A549 (cell line): ENCODE measurements around the gene MAOB. TPM values are rescaled to one million over a fixed set of nuclear protein-coding genes. Genes with fewer than 3 reads are reported as not detected.

Experiments used
- ATAC-seq, 2 experiments: fragments of 200-7000 bp in 1 of 2; fragments of >200 bp in 1 of 2; cut with Nextera tagmentation in 1 of 2; cut with Tn5 transposase in 1 of 2; 3 replicates each; pipeline versions ENCODE4 v1.8.0 to v1.9.1; 2018 to 2020; ENCODE audit warnings: mild to moderate bottlenecking in 1 of 2, moderate library complexity in 1 of 2
- CTCF ChIA-PET: fragments of 300-600 bp; sonication (Branson Sonifier 250); formaldehyde crosslinking; extraction: SDS; loops from one replicate; lab custom pipeline; 2021; ENCODE audit warnings: antibody characterized with exemption, inconsistent platforms; lab: Yijun Ruan, JAX
- POLR2A ChIA-PET: fragments of 350-600 bp; formaldehyde crosslinking; extraction: SDS; loops from one replicate; lab custom pipeline; 2021; ENCODE audit warnings: antibody characterized with exemption, inconsistent platforms; lab: Yijun Ruan, JAX
- DNase-seq, 2 experiments: peaks; one replicate each; pipeline versions ENCODE4 v3.0.0 to v3.0.0-alpha.2; 2011 to 2016; ENCODE audit warnings: low read depth in 1 of 2, low spot score in 1 of 2
- FAIRE-seq: peaks from 2 replicates; lab custom pipeline; 2011; peaks lifted over from hg19 to GRCh38; lab: Jason Lieb, UNC
- H3K27ac ChIP-seq, 2 experiments: fragments of >200 bp; sonication (Bioruptor Twin); formaldehyde crosslinking; 3 replicates each; pipeline ENCODE4 v1.5.1; 2016 to 2017
- H3K4me1 ChIP-seq: fragments of >200 bp; sonication (Bioruptor Twin); formaldehyde crosslinking; 3 replicates; pipeline ENCODE4 v1.6.1; 2016
- H3K4me2 ChIP-seq: fragments of >200 bp; sonication (Bioruptor Twin); formaldehyde crosslinking; 3 replicates; pipeline ENCODE4 v1.6.1; 2016
- H3K4me3 ChIP-seq: fragments of >200 bp; sonication (Bioruptor Twin); formaldehyde crosslinking; 3 replicates; pipeline ENCODE4 v1.5.1; 2016
- H3K9me3 ChIP-seq: fragments of >200 bp; sonication (Bioruptor Twin); formaldehyde crosslinking; 3 replicates; pipeline ENCODE4 v1.6.1; 2016
- CBX8 ChIP-seq: fragments of 200-600 bp; sonication (generic); IDR thresholded peaks from 2 replicates; pipeline ENCODE4 v1.6.1; 2016
- CTCF ChIP-seq: fragments of >200 bp; sonication (Bioruptor Twin); formaldehyde crosslinking; IDR thresholded peaks from 3 replicates; pipeline ENCODE4 v1.5.1; 2016
- EHF ChIP-seq: fragments of 250-450 bp; sonication (Bioruptor Pico); IDR thresholded peaks from 2 replicates; pipeline ENCODE4 v1.5.0; 2020; ENCODE audit warnings: mild to moderate bottlenecking
- EHMT2 ChIP-seq: fragments of 200-600 bp; sonication (generic); IDR thresholded peaks from 2 replicates; pipeline ENCODE4 v1.6.1; 2016; ENCODE audit warnings: antibody characterized with exemption, low read depth, mild to moderate bottlenecking, moderate library complexity
- FOSB ChIP-seq: fragments of 250-450 bp; sonication (Bioruptor Pico); IDR thresholded peaks from 2 replicates; pipeline ENCODE4 v1.5.0; 2020; ENCODE audit warnings: mild to moderate bottlenecking, moderate library complexity
- HDAC2 ChIP-seq: fragments of 200-600 bp; sonication (generic); IDR thresholded peaks from 2 replicates; pipeline ENCODE4 v1.6.1; 2016
- HES2 ChIP-seq: fragments of >200 bp; sonication (Bioruptor Twin); formaldehyde crosslinking; IDR thresholded peaks from 2 replicates; pipeline ENCODE4 v1.6.1; 2016
- HOXA7 ChIP-seq: fragments of 250-450 bp; sonication (Bioruptor Pico); IDR thresholded peaks from 2 replicates; pipeline ENCODE4 v1.5.0; 2020; ENCODE audit warnings: mild to moderate bottlenecking, moderate library complexity
- KDM1A ChIP-seq: fragments of 200-600 bp; sonication (generic); IDR thresholded peaks from 2 replicates; pipeline ENCODE4 v1.6.1; 2016; ENCODE audit warnings: low read depth, mild to moderate bottlenecking
- MAX ChIP-seq: IDR thresholded peaks from 2 replicates; pipeline ENCODE4 v1.6.1; 2012
- MYC ChIP-seq: IDR thresholded peaks from 2 replicates; pipeline ENCODE4 v1.6.1; 2012; ENCODE audit warnings: mild to moderate bottlenecking, inconsistent platforms, low read length, improper control_type of control experiment, borderline replicate concordance
- NR3C1 ChIP-seq: fragments of >200 bp; sonication (Bioruptor Twin); formaldehyde crosslinking; IDR thresholded peaks from 3 replicates; pipeline ENCODE4 v1.6.1; 2017
- PHF8 ChIP-seq: fragments of 200-600 bp; sonication (generic); IDR thresholded peaks from 2 replicates; pipeline ENCODE4 v1.6.1; 2016; ENCODE audit warnings: low read depth, mild to moderate bottlenecking, antibody characterized with exemption, moderate library complexity, borderline replicate concordance
- RAD21 ChIP-seq, 2 experiments: fragments of >200 bp in 1 of 2; sonication (Bioruptor Twin) in 1 of 2; formaldehyde crosslinking in 1 of 2; IDR thresholded peaks in 1 of 2; conservative IDR thresholded peaks in 1 of 2; 2 replicates in 1 of 2; 3 replicates in 1 of 2; pipeline ENCODE4 v1.6.1; 2012 to 2018; ENCODE audit warnings: inconsistent platforms in 1 of 2
- SMC3 ChIP-seq: fragments of >200 bp; sonication (Bioruptor Twin); formaldehyde crosslinking; IDR thresholded peaks from 3 replicates; pipeline ENCODE4 v1.6.1; 2018; ENCODE audit warnings: inconsistent platforms
- TFCP2L1 ChIP-seq: fragments of 250-450 bp; sonication (Bioruptor Pico); IDR thresholded peaks from 2 replicates; pipeline ENCODE4 v1.5.0; 2021; ENCODE audit warnings: mild to moderate bottlenecking
- TP53 ChIP-seq: fragments of 250-450 bp; sonication (Bioruptor Pico); IDR thresholded peaks from 2 replicates; pipeline ENCODE4 v1.5.0; 2021; ENCODE audit warnings: mild to moderate bottlenecking, moderate library complexity
- WGBS: methylation state at CpG from one replicate; pipeline ENCODE4 v1.1.6; 2017; ENCODE audit errors: missing lambda C conversion rate; 5-methylcytosine and 5-hydroxymethylcytosine counted together
- polyA plus RNA-seq, 4 experiments: library from polyadenylated mRNA; depleted of rRNA in 3 of 4; stranded (reverse); fragments of >200 nt; fragmentation: RNase III in 1 of 4; extraction: RNeasy Plus Mini Kit Qiagen cat#74134 plus additional on column Dnase treatment in 1 of 4; gene quantifications; 2 replicates in 3 of 4; 3 replicates in 1 of 4; pipeline ENCODE4 v1.2.3, GENCODE V29; 2011 to 2017
- TF ChIP-seq, protein P1 (sequence below): fragments of 250-450 bp; sonication (Bioruptor Pico); IDR thresholded peaks from 2 replicates; pipeline ENCODE4 v1.5.0; 2020; ENCODE audit warnings: low read depth, mild to moderate bottlenecking, moderate library complexity

The MAOB gene
- polyA plus RNA-seq, 2 of the 4 experiments (the other 2 are of a cell fraction) = 0.05 to 0.35 TPM

DNA sequence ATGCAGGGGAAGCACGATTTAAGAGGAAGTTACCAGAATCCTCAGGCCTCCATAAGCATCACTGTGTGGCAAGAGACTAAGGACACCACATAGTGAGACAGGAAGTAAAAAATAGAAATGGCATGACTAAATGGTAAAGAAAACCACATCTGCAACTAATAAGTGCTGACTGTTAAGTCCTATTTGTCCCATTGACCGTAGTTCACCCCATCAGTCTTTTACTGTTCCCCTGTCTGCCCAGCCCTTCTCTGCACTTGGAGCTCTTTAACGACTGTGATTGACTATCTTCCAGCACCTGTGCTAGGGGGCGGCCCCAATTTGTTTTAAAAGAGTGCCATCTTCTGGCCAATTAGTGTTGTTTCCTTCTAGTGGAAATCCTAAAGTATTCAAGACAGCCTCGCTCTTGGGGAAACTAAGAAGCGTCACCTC is 132.0 kb downstream of the MAOB start:
- 4% methylated on average over 6 of the region's 6 CpGs for WGBS
- FAIRE-seq = no peak

DNA sequence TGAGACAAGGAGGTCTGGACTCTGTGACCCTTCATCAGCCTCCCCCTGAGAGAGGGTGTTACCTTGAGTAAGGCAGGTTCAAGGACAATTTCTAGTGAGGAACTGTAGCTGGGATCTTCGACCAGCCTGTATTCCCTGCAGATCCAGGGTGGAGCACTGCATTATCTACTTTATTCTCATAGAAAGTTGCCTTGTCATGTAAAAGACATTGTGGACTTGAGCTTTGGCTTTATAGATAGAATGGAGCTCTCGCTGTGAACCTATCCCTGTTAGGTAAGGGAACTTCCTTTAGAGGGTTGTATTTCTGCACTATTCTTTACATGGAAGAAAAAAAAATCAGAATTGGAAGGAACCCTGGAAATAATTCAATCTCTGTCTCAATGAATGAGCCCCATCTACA is 134.8 kb downstream of the MAOB start:
- CTCF ChIA-PET = interaction anchor here (1.5 to 2.0 kb wide), 2 partner anchors 188 to 190 kb away, joined by 6 to 8 read pairs; no protein-coding TSS in a partner anchor
- 65% methylated on average over 2 of the region's 2 CpGs for WGBS
- DNase-seq (no peak), ATAC-seq (no peak), FAIRE-seq (no peak)
- TF ChIP-seq TP53 (CRISPR knock-in tag) = no peak
- TF ChIP-seq TFCP2L1 (CRISPR knock-in tag) = no peak
- no peak overlapping the region for H3K4me3 ChIP-seq
- POLR2A ChIA-PET = no interaction called here
- H3K4me1 ChIP-seq = no peaks in the 10 kb centered on the region
- no peak overlapping the region for H3K27ac ChIP-seq
- no peak overlapping the region for H3K4me2 ChIP-seq
- no peaks in the 10 kb centered on the region for H3K9me3 ChIP-seq

More for the DNA sequence above, 132.0 kb downstream of the MAOB start:
- Histone ChIP-seq H3K4me3 (no peak overlapping the region), H3K9me3 (no peaks in the 10 kb centered on the region), H3K27ac (no peak overlapping the region), H3K4me2 (no peak overlapping the region), H3K4me1 (no peaks in the 10 kb centered on the region)
- ChIA-PET CTCF (interaction anchor here (0.6 to 4.6 kb wide), 20 partner anchors 8 to 401 kb away, joined by 3 to 63 read pairs (median 4); no protein-coding TSS in a partner anchor), POLR2A (no interaction called here)
- TF ChIP-seq HDAC2 = no peak
- TF ChIP-seq CTCF = peak; percentile 63
- TF ChIP-seq SMC3 = peak; percentile 84
- no peak for TF ChIP-seq MYC
- TF ChIP-seq MAX = no peak
- TF ChIP-seq EHF (CRISPR knock-in tag) = no peak
- TF ChIP-seq CBX8 = no peak
- no peak for TF ChIP-seq FOSB (CRISPR knock-in tag)
- TF ChIP-seq HOXA7 (CRISPR knock-in tag) = no peak
- no peak for TF ChIP-seq HES2
- TF ChIP-seq, protein P1, sequence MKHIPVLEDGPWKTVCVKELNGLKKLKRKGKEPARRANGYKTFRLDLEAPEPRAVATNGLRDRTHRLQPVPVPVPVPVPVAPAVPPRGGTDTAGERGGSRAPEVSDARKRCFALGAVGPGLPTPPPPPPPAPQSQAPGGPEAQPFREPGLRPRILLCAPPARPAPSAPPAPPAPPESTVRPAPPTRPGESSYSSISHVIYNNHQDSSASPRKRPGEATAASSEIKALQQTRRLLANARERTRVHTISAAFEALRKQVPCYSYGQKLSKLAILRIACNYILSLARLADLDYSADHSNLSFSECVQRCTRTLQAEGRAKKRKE (CRISPR knock-in tag) = no peak
- no peak for TF ChIP-seq NR3C1
- TF ChIP-seq RAD21 (conservative IDR thresholded peaks at IDR 0.05 in 1 of 2, IDR thresholded peaks at IDR 0.05 in 1 of 2) = peak; percentile 84 to 85
- TF ChIP-seq EHMT2 = no peak
- ATAC-seq = peak; percentile 85 to 92
- peak; percentile 41 to 55 for DNase-seq

- TF ChIP-seq KDM1A = no peak
- no peak for TF ChIP-seq PHF8
- TF ChIP-seq, all 56 proteins: peak for 0
- H3K4me3 ChIP-seq = no peak overlapping the region
- ChIA-PET POLR2A (no interaction called here), CTCF (interaction anchor here (2.0 kb wide), 1 partner anchor 187 kb away, joined by 8 read pairs; no protein-coding TSS in a partner anchor)
- no peak overlapping the region for H3K27ac ChIP-seq
- H3K9me3 ChIP-seq = no peaks in the 10 kb centered on the region
- WGBS = 54% methylated on average over 6 of the region's 6 CpGs
- FAIRE-seq = no peak
- no peak for ATAC-seq
- no peak overlapping the region for H3K4me2 ChIP-seq
- no peak for DNase-seq
- no peaks in the 10 kb centered on the region for H3K4me1 ChIP-seq
Measured at GRCh38 chrX:43745938-43746721, 136.1 kb downstream of the MAOB start.
